ENCODE data around the gene NRTN.

The NRTN gene

DNA sequence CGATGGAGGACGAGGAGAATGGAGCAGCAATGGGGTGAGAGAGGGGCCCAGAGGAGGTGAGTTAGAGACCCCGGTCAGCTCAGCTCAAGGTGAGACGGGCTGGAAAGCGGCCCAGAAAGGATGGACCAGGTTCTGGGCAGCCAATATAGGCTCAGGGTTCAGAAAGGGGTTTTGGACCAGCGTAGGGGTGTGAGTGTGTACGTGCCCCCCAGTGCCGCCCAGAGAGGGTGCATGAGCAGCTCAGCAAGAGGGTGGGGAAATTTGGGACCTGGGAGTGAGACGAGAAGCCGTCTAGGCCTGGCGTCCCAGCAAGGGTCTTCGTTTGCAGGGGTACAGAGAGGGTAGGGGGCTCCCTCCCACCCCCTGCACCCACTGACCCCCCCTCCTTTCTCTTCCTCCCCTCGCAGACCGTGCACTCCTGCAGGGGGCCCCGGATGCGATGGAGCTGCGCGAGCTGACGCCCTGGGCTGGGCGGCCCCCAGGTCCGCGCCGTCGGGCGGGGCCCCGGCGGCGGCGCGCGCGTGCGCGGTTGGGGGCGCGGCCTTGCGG lies 22.5 kb downstream of the NRTN start:
- H3K27me3 ChIP-seq (ENCODE audit: insufficient read depth, low read length, poor library complexity): peaks cover 13% of the 10 kb centered on the region
- H3K27ac ChIP-seq (ENCODE audit: low read length): no peak overlapping the region
- H3K4me3 ChIP-seq (ENCODE audit: low read depth in 1 of 2, low read length in 2 of 2): no peak overlapping the region
- no peaks in the 10 kb centered on the region for H3K79me2 ChIP-seq (ENCODE audit: insufficient read depth, low read length)
- DNase-seq: no peak
- TF ChIP-seq, protein P1, sequence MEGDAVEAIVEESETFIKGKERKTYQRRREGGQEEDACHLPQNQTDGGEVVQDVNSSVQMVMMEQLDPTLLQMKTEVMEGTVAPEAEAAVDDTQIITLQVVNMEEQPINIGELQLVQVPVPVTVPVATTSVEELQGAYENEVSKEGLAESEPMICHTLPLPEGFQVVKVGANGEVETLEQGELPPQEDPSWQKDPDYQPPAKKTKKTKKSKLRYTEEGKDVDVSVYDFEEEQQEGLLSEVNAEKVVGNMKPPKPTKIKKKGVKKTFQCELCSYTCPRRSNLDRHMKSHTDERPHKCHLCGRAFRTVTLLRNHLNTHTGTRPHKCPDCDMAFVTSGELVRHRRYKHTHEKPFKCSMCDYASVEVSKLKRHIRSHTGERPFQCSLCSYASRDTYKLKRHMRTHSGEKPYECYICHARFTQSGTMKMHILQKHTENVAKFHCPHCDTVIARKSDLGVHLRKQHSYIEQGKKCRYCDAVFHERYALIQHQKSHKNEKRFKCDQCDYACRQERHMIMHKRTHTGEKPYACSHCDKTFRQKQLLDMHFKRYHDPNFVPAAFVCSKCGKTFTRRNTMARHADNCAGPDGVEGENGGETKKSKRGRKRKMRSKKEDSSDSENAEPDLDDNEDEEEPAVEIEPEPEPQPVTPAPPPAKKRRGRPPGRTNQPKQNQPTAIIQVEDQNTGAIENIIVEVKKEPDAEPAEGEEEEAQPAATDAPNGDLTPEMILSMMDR (IDR thresholded peaks at IDR 0.05; ENCODE audit: borderline replicate concordance, extremely low read depth, low read length, poor library complexity, severe bottlenecking): no peak
- TF ChIP-seq EZH2 (IDR thresholded peaks at IDR 0.05; ENCODE audit: borderline replicate concordance, low read depth, low read length, severe bottlenecking): no peak
- H3K9me3 ChIP-seq (ENCODE audit: insufficient read depth, low read length, severe bottlenecking): no peaks in the 10 kb centered on the region
- peaks cover 3% of the 10 kb centered on the region for H4K20me1 ChIP-seq (ENCODE audit: insufficient read depth, low read length)
- no peak overlapping the region for H3K9ac ChIP-seq (ENCODE audit: low read depth, low read length)
- H3K36me3 ChIP-seq (ENCODE audit: insufficient read depth, low read length): no peaks in the 10 kb centered on the region
- H3K4me2 ChIP-seq (ENCODE audit: insufficient read depth, low read length): no peak overlapping the region
- H2AFZ ChIP-seq (ENCODE audit: low read depth, low read length): no peak overlapping the region
- H3K4me1 ChIP-seq (ENCODE audit: insufficient read depth, low read length): peaks cover 9% of the 10 kb centered on the region
- no peak for ATAC-seq (ENCODE audit: insufficient read depth, low read depth)

- H3K27ac ChIP-seq (ENCODE audit: low read length): no peak overlapping the region
- H3K9me3 ChIP-seq (ENCODE audit: insufficient read depth, low read length, severe bottlenecking): no peaks in the 10 kb centered on the region
- no peaks in the 10 kb centered on the region for H3K79me2 ChIP-seq (ENCODE audit: insufficient read depth, low read length)
- no peak overlapping the region for H3K9ac ChIP-seq (ENCODE audit: low read depth, low read length)
- no peak for ATAC-seq (ENCODE audit: insufficient read depth, low read depth)
- H3K4me3 ChIP-seq (ENCODE audit: low read depth in 1 of 2, low read length in 2 of 2): no peak overlapping the region
- no peak overlapping the region for H3K4me2 ChIP-seq (ENCODE audit: insufficient read depth, low read length)
- H3K27me3 ChIP-seq (ENCODE audit: insufficient read depth, low read length, poor library complexity): peaks cover 13% of the 10 kb centered on the region
- H3K36me3 ChIP-seq (ENCODE audit: insufficient read depth, low read length): no peaks in the 10 kb centered on the region
- no peak for DNase-seq
- no peak overlapping the region for H2AFZ ChIP-seq (ENCODE audit: low read depth, low read length)
- peaks cover 3% of the 10 kb centered on the region for H4K20me1 ChIP-seq (ENCODE audit: insufficient read depth, low read length)
- H3K4me1 ChIP-seq (ENCODE audit: insufficient read depth, low read length): peaks cover 9% of the 10 kb centered on the region
- TF ChIP-seq, protein P1 (IDR thresholded peaks at IDR 0.05; ENCODE audit: borderline replicate concordance, extremely low read depth, low read length, poor library complexity, severe bottlenecking): no peak
- no peak for TF ChIP-seq EZH2 (IDR thresholded peaks at IDR 0.05; ENCODE audit: borderline replicate concordance, low read depth, low read length, severe bottlenecking)
These were observed 23.2 kb downstream of the NRTN start for GRCh38 chr19:5827891-5828660.

- Histone ChIP-seq H3K4me2 (ENCODE audit: insufficient read depth, low read length) (no peak overlapping the region), H3K4me1 (ENCODE audit: insufficient read depth, low read length) (peaks cover 9% of the 10 kb centered on the region), H3K9me3 (ENCODE audit: insufficient read depth, low read length, severe bottlenecking) (no peaks in the 10 kb centered on the region), H3K4me3 (ENCODE audit: low read depth in 1 of 2, low read length in 2 of 2) (no peak overlapping the region), H3K27ac (ENCODE audit: low read length) (no peak overlapping the region), H4K20me1 (ENCODE audit: insufficient read depth, low read length) (peaks cover 3% of the 10 kb centered on the region), H3K9ac (ENCODE audit: low read depth, low read length) (no peak overlapping the region), H2AFZ (ENCODE audit: low read depth, low read length) (no peak overlapping the region), H3K27me3 (ENCODE audit: insufficient read depth, low read length, poor library complexity) (peaks cover 13% of the 10 kb centered on the region), H3K79me2 (ENCODE audit: insufficient read depth, low read length) (no peaks in the 10 kb centered on the region), H3K36me3 (ENCODE audit: insufficient read depth, low read length) (no peaks in the 10 kb centered on the region)
- ATAC-seq (ENCODE audit: insufficient read depth, low read depth): no peak
- DNase-seq: no peak
- TF ChIP-seq EZH2 (IDR thresholded peaks at IDR 0.05; ENCODE audit: borderline replicate concordance, low read depth, low read length, severe bottlenecking): no peak
- TF ChIP-seq, protein P1 (IDR thresholded peaks at IDR 0.05; ENCODE audit: borderline replicate concordance, extremely low read depth, low read length, poor library complexity, severe bottlenecking): no peak
These were observed 24.0 kb downstream of the NRTN start for GRCh38 chr19:5828661-5829566.
